Caco-2 (cell line): Measurements from ENCODE around the gene SLC3A2. TPM values are rescaled to one million over a fixed set of nuclear protein-coding genes. Genes with fewer than 3 reads are reported as not detected.
"Not testable (repeated sequence)": the region's sequence is repeated elsewhere in the genome, so short reads cannot be mapped to it uniquely, and the experiment has no call there.

ENCODE experiments used
- BruUV-seq: library from RNA; stranded (reverse); fragments of 400-500 nt; replicated peaks from 2 replicates; lab custom pipeline; 2021; lab: Mats Ljungman, UMichigan
- CTCF ChIA-PET: fragments of 300-600 bp; sonication (Branson Sonifier 250); formaldehyde crosslinking; loops from one replicate; lab custom pipeline; 2022; ENCODE audit warnings: antibody characterized with exemption; lab: Charles Lee
- POLR2A ChIA-PET: fragments of 300-600 bp; sonication (Branson Sonifier 250); formaldehyde crosslinking; loops from one replicate; lab custom pipeline; 2022; ENCODE audit warnings: antibody characterized with exemption; lab: Charles Lee
- DNase-seq, 2 experiments: peaks; one replicate each; pipeline versions ENCODE4 v3.0.0 to v3.0.0-alpha.2; 2020 to 2022
- H3K27me3 ChIP-seq: replicated peaks from 2 replicates; pipeline ENCODE4 v1.6.0; 2011; ENCODE audit warnings: low read length; ENCODE audit not compliant: control insufficient read depth, insufficient read depth
- H3K36me3 ChIP-seq: 2 replicates; pipeline ENCODE4 v1.5.1; 2011; ENCODE audit warnings: low read length; ENCODE audit not compliant: control insufficient read depth, insufficient read depth
- H3K4me1 ChIP-seq: fragments of 250-450 bp; sonication (Bioruptor Pico); 2 replicates; pipeline ENCODE4 v1.5.1; 2020; ENCODE audit warnings: mild to moderate bottlenecking
- H3K4me3 ChIP-seq: 2 replicates; pipeline ENCODE4 v1.5.1; 2011; ENCODE audit warnings: low read depth, mild to moderate bottlenecking, control low read depth, low read length
- H3K9me3 ChIP-seq: fragments of 250-450 bp; sonication (Bioruptor Pico); 2 replicates; pipeline ENCODE4 v1.5.1; 2020; ENCODE audit warnings: mild to moderate bottlenecking, moderate library complexity
- H3K27ac Mint-ChIP-seq: one replicate; pipeline ENCODE4 v1.8.0; 2022; ENCODE audit warnings: mixed read lengths; ENCODE audit not compliant: unreplicated experiment
- H3K27me3 Mint-ChIP-seq: one replicate; pipeline ENCODE4 v1.8.0; 2022; ENCODE audit warnings: mixed read lengths; ENCODE audit not compliant: insufficient read depth, unreplicated experiment
- H3K36me3 Mint-ChIP-seq: one replicate; pipeline ENCODE4 v1.8.0; 2022; ENCODE audit warnings: mild to moderate bottlenecking, mixed read lengths; ENCODE audit not compliant: insufficient read depth, unreplicated experiment
- H3K4me1 Mint-ChIP-seq: one replicate; pipeline ENCODE4 v1.8.0; 2022; ENCODE audit warnings: low read depth, mixed read lengths; ENCODE audit not compliant: unreplicated experiment
- H3K4me3 Mint-ChIP-seq: one replicate; pipeline ENCODE4 v1.8.0; 2022; ENCODE audit warnings: mild to moderate bottlenecking, moderate library complexity, mixed read lengths; ENCODE audit not compliant: unreplicated experiment
- H3K9me3 Mint-ChIP-seq: one replicate; pipeline ENCODE4 v1.8.0; 2022; ENCODE audit warnings: mixed read lengths; ENCODE audit not compliant: unreplicated experiment
- CTCF ChIP-seq, 2 experiments: fragments of 200-600 bp in 1 of 2; IDR thresholded peaks; 1 replicate in 1 of 2; 2 replicates in 1 of 2; pipeline versions ENCODE4 v1.5.1 to v1.8.0; 2011 to 2022; ENCODE audit warnings: antibody characterized with exemption in 1 of 2, control low read depth in 1 of 2, inconsistent platforms in 1 of 2, low read depth in 1 of 2, low read length in 1 of 2, mild to moderate bottlenecking in 1 of 2, moderate library complexity in 1 of 2; ENCODE audit not compliant: insufficient read depth in 1 of 2, severe bottlenecking in 1 of 2, unreplicated experiment in 1 of 2
- intact Hi-C: fragments of 100-400 bp; cut with micrococcal nuclease; formaldehyde crosslinking; loops from one replicate; pipeline ENCODE4 v1.10.0; 2022; ENCODE audit not compliant: unreplicated experiment
- total RNA-seq: library from RNA; stranded (reverse); gene quantifications from 2 replicates; pipeline ENCODE4 v1.2.3, GENCODE V29; 2022

SLC3A2 gene
- total RNA-seq, 1 experiment from 2014 or later: 879 TPM

- peak; percentile 96 to 98 for DNase-seq
- TF ChIP-seq CTCF (IDR thresholded peaks at IDR 0.05; ENCODE audit: insufficient read depth in 1 of 2, low read depth in 1 of 2, low read length in 1 of 2, severe bottlenecking in 1 of 2, unreplicated experiment in 1 of 2): no peak
- H3K27me3 Mint-ChIP-seq: peaks cover 2% of the 10 kb centered on the region
- Histone ChIP-seq H3K4me1 (no peaks in the 10 kb centered on the region), H3K27me3 (no peaks in the 10 kb centered on the region), H3K36me3 (no peaks in the 10 kb centered on the region; the same call in 1 of the 2 replicates), H3K9me3 (no peaks in the 10 kb centered on the region), H3K4me3 (peak overlapping the region; percentile 99)
- H3K4me3 Mint-ChIP-seq: no peak overlapping the region
- H3K27ac Mint-ChIP-seq: no peak overlapping the region
- CTCF ChIA-PET: interaction anchor here (0.6 to 2.1 kb wide), 8 partner anchors 10 to 114 kb away, joined by 3 to 10 read pairs (median 3); partner anchors contain the start of genes HNRNPUL2, SLC3A2, STX5 and TAF6L
- BruUV-seq: TSS peak; percentile 94
- POLR2A ChIA-PET: interaction anchor here (0.6 to 2.9 kb wide), 33 partner anchors 8 to 997 kb away, joined by 3 to 68 read pairs (median 8); partner anchors contain the start of genes B3GAT3, C11orf98, CSKMT and EEF1G
- H3K4me1 Mint-ChIP-seq: peaks cover 25% of the 10 kb centered on the region
- intact Hi-C loops: loop anchor here (1.0 to 2.0 kb wide), 6 partner anchors 9 to 54 kb away; partner anchors contain the start of genes STX5, TEX54 and TMEM179B
- no peaks in the 10 kb centered on the region for H3K9me3 Mint-ChIP-seq
- H3K36me3 Mint-ChIP-seq: peaks cover 31% of the 10 kb centered on the region
Measured at GRCh38 chr11:62841361-62842170, 39.1 kb upstream of the SLC3A2 start.

DNA sequence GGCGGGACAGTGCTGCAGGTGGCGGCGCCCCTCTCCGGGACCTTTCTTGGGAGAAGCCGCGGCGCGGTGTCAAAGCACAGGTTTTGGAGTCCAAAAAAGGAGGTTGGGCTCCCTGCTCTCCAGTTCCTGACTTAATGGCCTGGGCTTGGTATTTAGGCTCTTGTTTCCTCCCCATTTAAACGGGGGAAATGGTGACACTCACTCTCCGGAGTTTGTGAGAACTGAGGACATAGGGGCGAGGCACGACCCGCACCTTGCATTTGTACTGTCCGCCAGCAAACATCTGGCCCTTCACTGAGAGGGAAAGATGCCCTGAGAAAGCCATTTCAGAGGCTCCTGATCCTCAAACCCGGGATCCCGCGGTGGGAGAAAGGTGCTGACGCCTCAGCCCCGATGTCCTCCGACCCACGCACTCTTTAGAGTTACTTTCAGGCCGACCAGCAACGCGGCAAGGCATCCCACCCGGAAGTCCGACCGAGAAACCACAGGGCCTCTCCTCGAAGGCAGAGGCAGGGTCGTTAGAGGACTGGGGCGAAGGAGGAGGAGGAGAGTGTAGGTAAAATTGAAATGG lies 38.4 kb upstream of the SLC3A2 start:
- H3K27me3 Mint-ChIP-seq: peaks cover 2% of the 10 kb centered on the region
- TF ChIP-seq CTCF (IDR thresholded peaks at IDR 0.05; ENCODE audit: insufficient read depth in 1 of 2, low read depth in 1 of 2, low read length in 1 of 2, severe bottlenecking in 1 of 2, unreplicated experiment in 1 of 2): no peak
- H3K27ac Mint-ChIP-seq: no peak overlapping the region
- H3K36me3 Mint-ChIP-seq: peaks cover 31% of the 10 kb centered on the region
- no peaks in the 10 kb centered on the region for H3K9me3 Mint-ChIP-seq
- POLR2A ChIA-PET: interaction anchor here (0.6 to 3.0 kb wide), 12 partner anchors 10 to 89 kb away, joined by 3 to 68 read pairs (median 6); partner anchors contain the start of genes POLR2G, STX5, TEX54 and TMEM179B
- CTCF ChIA-PET: interaction anchor here (1.1 kb wide), 1 partner anchor 231 kb away, joined by 3 read pairs; no protein-coding TSS in a partner anchor
- H3K27me3 ChIP-seq: no peaks in the 10 kb centered on the region
- peak overlapping the region; percentile 41 for H3K4me3 ChIP-seq
- peak; percentile 68 to 78 for DNase-seq
- peaks cover 25% of the 10 kb centered on the region for H3K4me1 Mint-ChIP-seq
- no peaks in the 10 kb centered on the region for H3K9me3 ChIP-seq
- no peaks in the 10 kb centered on the region; the same call in 1 of the 2 replicates for H3K36me3 ChIP-seq
- TSS peak; percentile 92 for BruUV-seq
- H3K4me1 ChIP-seq: peaks cover 5% of the 10 kb centered on the region; the same call in 1 of the 2 replicates
- intact Hi-C loops: loop anchor here (1.0 to 2.0 kb wide), 4 partner anchors 8 to 39 kb away; no protein-coding TSS in a partner anchor
- no peak overlapping the region for H3K4me3 Mint-ChIP-seq

GRCh38 chr11:62842891-62843290 lies 37.8 kb upstream of the SLC3A2 start:
- CTCF ChIA-PET: interaction anchor here (0.6 to 1.1 kb wide), 2 partner anchors 231 to 1422 kb away, joined by 3 to 5 read pairs; no protein-coding TSS in a partner anchor
- not testable (repeated sequence) for H3K9me3 Mint-ChIP-seq
- H3K4me3 ChIP-seq: peak overlapping the region; percentile 41

More at GRCh38 chr11:62842891-62843290, 37.8 kb upstream of the SLC3A2 start:
- H3K4me3 Mint-ChIP-seq, H3K9me3 ChIP-seq, H3K27me3 Mint-ChIP-seq, H3K4me1 ChIP-seq, H3K36me3 ChIP-seq, H3K27me3 ChIP-seq, BruUV-seq, H3K27ac Mint-ChIP-seq: not testable (repeated sequence)
- peaks cover 31% of the 10 kb centered on the region for H3K36me3 Mint-ChIP-seq
- H3K4me1 Mint-ChIP-seq: peaks cover 19% of the 10 kb centered on the region
- peak; percentile 54 to 56 for DNase-seq
- POLR2A ChIA-PET: interaction anchor here (0.6 to 3.0 kb wide), 8 partner anchors 9 to 1061 kb away, joined by 3 to 19 read pairs (median 5); partner anchors contain the start of genes STX5 and ZBTB3
- intact Hi-C loops: loop anchor here (1.0 to 2.0 kb wide), 4 partner anchors 7 to 38 kb away; no protein-coding TSS in a partner anchor
